Naive thymus-derived CD8-positive, alpha-beta T cell (primary cell): ENCODE results near the gene GLB1L3. TPM values are rescaled to one million over a fixed set of nuclear protein-coding genes. Genes with fewer than 3 reads are reported as not detected.
A peak's percentile ranks its signal among the peaks of the same experiment; 100 is the strongest.

Experiments
- ATAC-seq, 2 donors: fragments of 150-1000 bp; cut with Tn5 transposase in 1 of 2; sonication (Bioruptor Pico), chemical (Tn5 transposase) in 1 of 2; 1 replicate in 1 of 2; 2 replicates in 1 of 2; pipeline ENCODE4 v1.10.0; 2021; ENCODE audit warnings: mild to moderate bottlenecking in 2 of 2, moderate library complexity in 2 of 2
- POLR2A ChIA-PET: fragments of 350-600 bp; sonication (Branson Sonifier 250); formaldehyde crosslinking; loops from one replicate; lab custom pipeline; 2021; ENCODE audit warnings: antibody characterized with exemption; lab: Charles Lee
- DNase-seq, 10 donors: peaks; one replicate each; pipeline versions ENCODE4 v3.0.0 to v3.0.0-alpha.2; 2020 to 2022
- H3K27ac Mint-ChIP-seq, 10 donors: one replicate each; pipeline ENCODE4 v1.8.0; 2020 to 2022; ENCODE audit warnings: mild to moderate bottlenecking in 10 of 10, mixed read lengths in 10 of 10, moderate library complexity in 4 of 10, inconsistent platforms in 1 of 10
- H3K27me3 Mint-ChIP-seq, 5 donors: one replicate each; pipeline ENCODE4 v1.8.0; 2021 to 2022; ENCODE audit warnings: mixed read lengths in 5 of 5
- H3K36me3 Mint-ChIP-seq, 3 donors: one replicate each; pipeline ENCODE4 v1.8.0; 2020 to 2022; ENCODE audit warnings: mixed read lengths in 3 of 3, mild to moderate bottlenecking in 2 of 3, inconsistent platforms in 1 of 3
- H3K4me1 Mint-ChIP-seq, 4 donors: one replicate each; pipeline ENCODE4 v1.8.0; 2021 to 2022; ENCODE audit warnings: mixed read lengths in 4 of 4
- H3K4me3 Mint-ChIP-seq, 10 donors: one replicate each; pipeline ENCODE4 v1.8.0; 2020 to 2022; ENCODE audit warnings: mild to moderate bottlenecking in 10 of 10, mixed read lengths in 10 of 10, moderate library complexity in 6 of 10, inconsistent platforms in 1 of 10
- H3K9me3 Mint-ChIP-seq, 9 donors: one replicate each; pipeline ENCODE4 v1.8.0; 2020 to 2022; ENCODE audit warnings: mixed read lengths in 9 of 9, mild to moderate bottlenecking in 3 of 9, inconsistent platforms in 1 of 9, moderate library complexity in 1 of 9
- polyA plus RNA-seq, 3 donors: library from polyadenylated mRNA; unstranded; fragments of 300-500 nt; fragmentation: Illumina TruSeq; gene quantifications; one replicate each; pipeline ENCODE4 v1.2.3, GENCODE V29; 2021
- total RNA-seq, 8 experiments: library from RNA in 2 of 8; stranded (reverse) in 2 of 8; gene quantifications; one replicate each; pipeline ENCODE4 v1.2.3 and lab custom pipeline; 2021 to 2026

The GLB1L3 gene
- total and polyA plus RNA-seq, 5 experiments from 2014 or later = 1.2 to 2.5 (median 2.0) TPM

DNA sequence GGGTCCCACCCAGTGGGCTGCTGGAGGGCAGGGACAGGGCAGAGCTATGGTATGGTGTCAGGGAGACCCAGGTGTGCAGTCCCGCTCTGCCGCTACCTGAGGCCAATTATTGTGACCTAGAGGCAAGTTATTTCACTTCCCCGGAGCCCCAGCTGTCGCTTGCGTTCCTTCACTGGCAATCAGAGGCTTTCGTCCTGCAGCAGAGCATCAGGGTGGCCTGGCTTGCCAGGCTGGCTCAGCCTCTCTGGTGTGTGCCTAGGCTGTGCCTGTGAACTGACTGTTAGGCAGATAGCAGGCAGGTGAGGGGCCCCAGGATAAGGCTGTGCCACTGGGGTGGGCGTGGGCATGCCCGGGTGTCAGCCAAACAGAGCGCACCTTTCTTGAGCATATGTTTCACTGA, 87.0 kb downstream of the GLB1L3 start:
- POLR2A ChIA-PET = no interaction called here
- Mint-ChIP-seq H3K27me3 (peaks cover 4 to 21% (median 14%) of the 10 kb centered on the region in 5 donors), H3K27ac (no peak overlapping the region), H3K36me3 (peaks cover 0 to 2% (median 0%) of the 10 kb centered on the region in 3 donors), H3K4me1 (peaks cover 8 to 16% (median 12%) of the 10 kb centered on the region in 4 donors), H3K9me3 (no peaks in the 10 kb centered on the region), H3K4me3 (no peak overlapping the region)
- DNase-seq = no peak
- ATAC-seq = no peak

DNA sequence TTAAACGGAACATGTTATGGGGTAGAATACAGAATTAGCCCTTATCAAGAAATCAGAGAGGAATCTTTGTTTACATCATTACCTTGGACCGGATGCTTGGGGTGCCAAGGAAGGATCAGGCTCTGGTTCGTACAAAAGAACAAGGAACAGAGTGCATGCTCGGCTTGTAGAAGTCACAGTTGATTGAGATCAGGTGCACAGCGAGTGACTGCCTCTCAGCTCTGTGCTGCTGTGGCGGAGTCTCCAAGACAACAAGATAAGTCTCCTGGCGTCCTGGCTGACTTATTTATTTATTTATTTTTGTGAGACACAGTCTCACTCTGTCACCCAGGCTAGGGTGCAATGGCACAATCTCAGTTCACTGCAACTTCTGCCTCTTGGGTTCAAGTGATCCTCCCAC, 87.4 kb downstream of the GLB1L3 start:
- POLR2A ChIA-PET = no interaction called here
- H3K27me3 Mint-ChIP-seq = peaks cover 4 to 21% (median 14%) of the 10 kb centered on the region in 5 donors
- H3K4me1 Mint-ChIP-seq = peaks cover 8 to 16% (median 12%) of the 10 kb centered on the region in 4 donors
- H3K36me3 Mint-ChIP-seq = peaks cover 0 to 2% (median 0%) of the 10 kb centered on the region in 3 donors
- H3K9me3 Mint-ChIP-seq = no peaks in the 10 kb centered on the region
- DNase-seq (no peak), ATAC-seq (no peak)
- H3K4me3 Mint-ChIP-seq = no peak overlapping the region
- H3K27ac Mint-ChIP-seq = no peak overlapping the region

DNA sequence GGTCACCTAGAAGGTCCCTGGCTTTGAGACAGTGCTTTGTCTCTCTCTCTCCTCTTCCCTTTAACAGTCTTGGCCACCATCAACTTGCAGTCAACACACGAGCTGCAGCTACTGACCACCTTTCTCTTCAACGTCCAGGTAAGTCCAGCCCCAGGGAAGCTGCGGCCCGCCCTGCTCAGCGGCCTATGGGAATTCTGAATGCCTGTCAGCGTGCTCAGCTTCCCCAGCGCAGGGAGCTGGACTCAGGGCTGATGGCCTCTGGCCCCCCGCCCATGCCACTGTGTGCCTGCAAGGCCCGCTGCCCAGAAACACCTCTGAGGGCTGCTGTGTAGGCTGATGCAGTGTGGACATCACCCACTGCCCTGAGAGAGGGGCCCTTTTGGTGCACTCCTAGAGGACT, 88.1 kb downstream of the GLB1L3 start:
- DNase-seq = no peak
- Mint-ChIP-seq H3K9me3 (no peaks in the 10 kb centered on the region), H3K4me3 (no peak overlapping the region), H3K4me1 (peaks cover 8 to 16% (median 12%) of the 10 kb centered on the region in 4 donors), H3K36me3 (peaks cover 0 to 2% (median 0%) of the 10 kb centered on the region in 3 donors), H3K27me3 (peaks cover 4 to 21% (median 14%) of the 10 kb centered on the region in 5 donors), H3K27ac (no peak overlapping the region)
- POLR2A ChIA-PET = no interaction called here
- ATAC-seq = no peak

DNA sequence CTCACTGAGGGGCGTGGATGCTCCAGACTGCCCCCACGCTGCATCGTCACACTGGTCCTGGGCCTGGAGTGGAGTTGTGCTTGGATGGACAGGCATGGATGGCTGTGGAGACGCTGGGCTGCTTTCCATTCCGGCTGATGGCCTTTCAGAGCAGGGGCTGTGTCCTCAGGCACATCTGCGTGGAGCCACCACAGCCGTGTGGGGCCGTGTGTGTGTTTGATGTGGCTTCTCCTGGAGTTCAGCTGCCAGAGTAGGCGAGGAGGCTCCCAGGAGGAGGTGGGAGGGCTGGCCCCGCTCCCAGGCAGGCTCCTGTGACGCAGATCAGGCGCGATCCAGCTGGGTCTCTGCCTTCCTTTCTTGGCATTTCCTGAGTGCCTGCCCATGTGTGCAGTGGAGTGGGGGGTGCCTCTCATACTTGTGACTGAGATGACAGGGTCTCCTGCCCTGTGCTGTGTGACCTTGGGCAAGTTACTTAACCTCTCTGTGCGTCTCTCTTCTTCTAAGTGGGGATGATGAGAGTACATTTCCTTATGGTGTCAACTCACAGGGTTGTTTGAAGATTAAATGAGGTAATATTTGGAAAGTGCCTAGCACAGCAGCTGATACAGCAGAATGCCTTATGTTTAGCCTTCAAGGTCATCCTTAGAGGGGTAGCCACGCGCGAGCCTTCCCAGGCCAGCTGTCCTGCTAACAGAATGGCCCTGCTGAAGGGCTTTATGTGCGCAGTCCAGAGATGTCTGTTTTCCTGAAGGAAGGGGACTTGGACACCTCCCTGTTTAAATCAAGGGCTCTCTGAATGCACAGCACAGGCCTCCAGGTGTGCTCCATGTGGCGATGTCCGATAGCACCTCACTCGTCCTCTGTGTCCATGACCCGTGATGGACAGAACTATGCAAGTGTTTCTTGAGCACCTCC, 89.1 kb downstream of the GLB1L3 start:
- DNase-seq (no peak), ATAC-seq (no peak)
- Mint-ChIP-seq H3K9me3 (no peaks in the 10 kb centered on the region), H3K4me3 (no peak overlapping the region), H3K4me1 (peaks cover 4 to 10% (median 7%) of the 10 kb centered on the region in 4 donors), H3K27ac (no peak overlapping the region), H3K36me3 (no peaks in the 10 kb centered on the region), H3K27me3 (peaks cover 4 to 11% (median 9%) of the 10 kb centered on the region in 5 donors)
- POLR2A ChIA-PET = no interaction called here

DNA sequence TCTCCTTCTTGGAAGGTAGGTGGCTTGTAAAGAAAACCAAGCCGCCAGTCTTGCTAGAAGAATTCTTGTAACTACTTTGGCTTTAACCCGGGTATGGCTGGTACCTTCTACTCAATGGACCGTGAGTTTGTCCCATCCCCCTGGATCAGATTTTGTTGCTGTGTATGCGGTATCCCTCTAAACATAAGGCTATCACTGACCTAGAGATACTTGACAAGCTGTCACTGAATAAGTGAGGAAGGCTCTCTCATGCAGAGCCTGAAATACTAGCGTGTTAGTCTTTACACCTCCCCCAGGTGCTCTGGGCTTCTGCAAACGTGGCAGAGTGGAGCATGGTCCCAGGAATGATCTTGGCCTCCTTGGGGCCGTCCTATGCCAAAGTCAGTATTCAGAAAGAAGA, 90.1 kb downstream of the GLB1L3 start:
- peaks cover 4 to 8% (median 6%) of the 10 kb centered on the region in 4 donors for H3K4me1 Mint-ChIP-seq
- POLR2A ChIA-PET = no interaction called here
- no peak overlapping the region for H3K27ac Mint-ChIP-seq
- peaks cover 0 to 3% (median 0%) of the 10 kb centered on the region in 3 donors for H3K36me3 Mint-ChIP-seq
- H3K4me3 Mint-ChIP-seq = no peak overlapping the region
- H3K9me3 Mint-ChIP-seq = no peaks in the 10 kb centered on the region
- peaks cover 4 to 10% (median 7%) of the 10 kb centered on the region in 5 donors for H3K27me3 Mint-ChIP-seq
- DNase-seq (no peak), ATAC-seq (no peak)

DNA sequence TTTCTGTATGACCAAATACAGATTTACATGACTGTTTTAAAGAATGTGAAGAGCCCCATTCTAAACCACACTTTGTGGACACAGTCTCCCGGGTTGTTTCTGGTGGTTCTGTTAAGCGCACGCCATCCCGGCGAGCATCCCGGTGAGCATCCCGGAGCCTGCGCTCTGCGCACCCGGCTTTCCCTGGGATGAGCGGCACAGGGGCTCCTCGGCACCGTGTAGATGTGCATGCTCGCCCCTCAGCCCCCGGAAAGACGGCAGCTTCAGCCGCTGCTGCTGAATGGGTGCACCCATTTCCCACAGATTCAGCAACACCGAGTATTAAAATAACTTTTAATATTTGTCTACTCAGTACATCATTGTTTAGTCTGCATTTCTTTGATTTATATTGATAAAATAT, 91.6 kb downstream of the GLB1L3 start:
- H3K4me3 Mint-ChIP-seq = no peak overlapping the region
- POLR2A ChIA-PET = interaction anchor here (0.6 kb wide), 1 partner anchor 43 kb away, joined by 3 read pairs; no protein-coding TSS in a partner anchor
- ATAC-seq (no peak), DNase-seq (peak in 1 of 10 donors; percentile 26)
- H3K36me3 Mint-ChIP-seq = peaks cover 0 to 4% (median 3%) of the 10 kb centered on the region in 3 donors
- no peak overlapping the region for H3K27ac Mint-ChIP-seq
- no peaks in the 10 kb centered on the region for H3K9me3 Mint-ChIP-seq
- peaks cover 0 to 4% (median 0%) of the 10 kb centered on the region in 5 donors for H3K27me3 Mint-ChIP-seq
- H3K4me1 Mint-ChIP-seq = no peaks in the 10 kb centered on the region

Other genes starting within 250 kb of the GLB1L3 start
- 1 to 10 TPM; 8.5 to 9.1 TPM for gene JAM3, start 207.3 kb upstream of the GLB1L3 start, total RNA-seq
- 1 to 10 TPM; 4.2 to 6.5 (median 4.8) TPM for gene JAM3, start 207.3 kb upstream of the GLB1L3 start, polyA plus RNA-seq
- gene NCAPD3, start 52.4 kb upstream of the GLB1L3 start, total RNA-seq = 10 to 100 TPM; 42.6 to 43.5 TPM
- 10 to 100 TPM; 11.2 to 16.5 (median 14.2) TPM for gene NCAPD3, start 52.4 kb upstream of the GLB1L3 start, polyA plus RNA-seq
- gene VPS26B, start 51.7 kb upstream of the GLB1L3 start, total RNA-seq = 10 to 100 TPM; 66.4 to 70.1 TPM
- gene VPS26B, start 51.7 kb upstream of the GLB1L3 start, polyA plus RNA-seq = 10 to 100 TPM; 47.8 to 62.5 (median 57.7) TPM
- gene THYN1, start 23.0 kb upstream of the GLB1L3 start, total RNA-seq = 10 to 100 TPM; 79.0 to 79.6 TPM
- gene THYN1, start 23.0 kb upstream of the GLB1L3 start, polyA plus RNA-seq = 100 to 1,000 TPM; 172 to 207 (median 197) TPM
- 10 to 100 TPM; 37.2 to 40.2 TPM for gene ACAD8, start 22.8 kb upstream of the GLB1L3 start, total RNA-seq
- 10 to 100 TPM; 21.0 to 24.0 (median 22.6) TPM for gene ACAD8, start 22.8 kb upstream of the GLB1L3 start, polyA plus RNA-seq
- gene GLB1L2, start 55.6 kb downstream of the GLB1L3 start, total RNA-seq = 1 to 10 TPM; 1.5 to 2.1 TPM
- gene GLB1L2, start 55.6 kb downstream of the GLB1L3 start, polyA plus RNA-seq = under 1 TPM; 0.53 to 0.89 (median 0.55) TPM
- under 1 TPM in 1 of 2 experiments, not detected in 1; 0.05 TPM for gene B3GAT1, start 135.9 kb downstream of the GLB1L3 start, total RNA-seq
- not detected for gene B3GAT1, start 135.9 kb downstream of the GLB1L3 start, polyA plus RNA-seq